Brain microvascular endothelial cell (primary cell): Measurements from ENCODE around the gene C19orf38.

Experiments used
- DNase-seq: peaks from one replicate; pipeline ENCODE4 v3.0.0-alpha.2; 2020
- H3K27ac ChIP-seq: fragments of 250-450 bp; sonication (Bioruptor Pico); 2 replicates; pipeline ENCODE4 v1.5.1; 2020; ENCODE audit warnings: mild to moderate bottlenecking, moderate library complexity
- H3K27me3 ChIP-seq: fragments of 250-450 bp; sonication (Bioruptor Pico); replicated peaks from 2 replicates; pipeline ENCODE4 v1.5.1; 2020; ENCODE audit warnings: mild to moderate bottlenecking
- H3K36me3 ChIP-seq: fragments of 250-450 bp; sonication (Bioruptor Pico); replicated peaks from 2 replicates; pipeline ENCODE4 v1.5.1; 2020; ENCODE audit warnings: mild to moderate bottlenecking
- H3K4me3 ChIP-seq: 2 replicates; pipeline ENCODE4 v1.5.1; 2011; ENCODE audit warnings: low read depth, mild to moderate bottlenecking, control low read depth, low read length, moderate library complexity
- CTCF ChIP-seq: IDR thresholded peaks from 2 replicates; pipeline ENCODE4 v1.5.1; 2011; ENCODE audit warnings: low read depth, mild to moderate bottlenecking, moderate library complexity, low read length, control low read depth, inconsistent platforms; ENCODE audit errors: missing control alignments
- in situ Hi-C: cut with HindIII; loops from 2 replicates; pipeline ENCODE4 v1.10.0; 2017; ENCODE audit warnings: low sequenced_read_pairs, low pct_ligation_motif_present

The C19orf38 gene

GRCh38 chr19:10812902-10813404 lies 35.3 kb upstream of the C19orf38 start:
- H3K4me3 ChIP-seq, result no peak overlapping the region
- in situ Hi-C loops, result no loop called here
- peak overlapping the region; percentile 74 for H3K27ac ChIP-seq
- H3K27me3 ChIP-seq, result no peaks in the 10 kb centered on the region
- TF ChIP-seq CTCF, result peak; percentile 27
- H3K36me3 ChIP-seq, result peaks cover 53% of the 10 kb centered on the region
- peak; percentile 93 for DNase-seq

GRCh38 chr19:10815007-10815536 lies 33.1 kb upstream of the C19orf38 start:
- TF ChIP-seq CTCF, result no peak
- Histone ChIP-seq H3K27ac (no peak overlapping the region), H3K27me3 (no peaks in the 10 kb centered on the region), H3K4me3 (no peak overlapping the region), H3K36me3 (peaks cover 41% of the 10 kb centered on the region)
- in situ Hi-C loops, result no loop called here
- no peak for DNase-seq

GRCh38 chr19:10815969-10816644 lies 32.1 kb upstream of the C19orf38 start:
- Histone ChIP-seq H3K27me3 (no peaks in the 10 kb centered on the region), H3K27ac (peak overlapping the region; percentile 88), H3K36me3 (peaks cover 31% of the 10 kb centered on the region), H3K4me3 (peak overlapping the region; percentile 60)
- TF ChIP-seq CTCF, result no peak
- in situ Hi-C loops, result no loop called here
- no peak for DNase-seq

GRCh38 chr19:10816691-10817090 lies 31.5 kb upstream of the C19orf38 start:
- in situ Hi-C loops, result no loop called here
- no peak for DNase-seq

DNA sequence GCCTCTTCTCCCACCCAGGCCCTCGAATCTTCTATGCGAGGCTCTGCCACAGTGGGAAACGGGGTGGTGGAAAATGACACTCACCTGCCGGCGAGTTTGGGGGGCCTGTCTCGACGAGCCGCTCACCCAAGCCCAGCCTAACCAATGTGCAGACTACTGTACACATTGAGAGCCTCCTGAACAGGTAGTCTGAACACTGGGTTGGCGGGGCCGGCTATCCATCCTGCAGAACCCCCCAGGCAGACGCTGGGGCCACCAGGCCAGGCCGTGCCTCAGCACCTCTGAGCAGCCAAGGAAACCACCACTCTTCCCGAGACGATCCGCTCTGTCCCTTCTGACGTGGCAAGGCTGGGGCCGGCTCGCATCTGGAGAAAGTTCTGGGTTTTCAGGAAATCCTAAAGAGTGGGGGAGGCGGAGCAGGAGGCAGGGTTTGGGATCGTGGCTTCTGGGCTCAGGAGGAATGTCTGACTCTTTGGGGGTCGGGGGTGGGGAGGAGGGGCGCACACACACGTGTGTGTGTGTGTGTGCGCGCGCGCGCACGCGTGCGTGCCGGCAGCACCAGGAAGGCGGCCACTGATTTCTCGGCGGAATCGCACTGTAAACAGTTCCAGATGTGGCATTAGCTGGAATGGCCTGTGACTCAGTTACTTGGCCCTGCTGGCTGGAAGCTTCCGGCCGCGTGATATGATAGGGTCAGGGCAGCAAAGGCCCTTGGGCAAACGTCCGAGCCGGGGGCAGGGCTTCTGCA lies 30.8 kb upstream of the C19orf38 start:
- DNase-seq, result peak; percentile 91
- in situ Hi-C loops, result no loop called here
- Histone ChIP-seq H3K4me3 (peak overlapping the region; percentile 60), H3K27me3 (no peaks in the 10 kb centered on the region), H3K36me3 (peaks cover 23% of the 10 kb centered on the region), H3K27ac (peak overlapping the region; percentile 88)
- no peak for TF ChIP-seq CTCF

More at GRCh38 chr19:10816691-10817090, 31.5 kb upstream of the C19orf38 start:
- no peak for TF ChIP-seq CTCF
- H3K27ac ChIP-seq, result peak overlapping the region; percentile 88
- H3K4me3 ChIP-seq, result peak overlapping the region; percentile 60
- peaks cover 28% of the 10 kb centered on the region for H3K36me3 ChIP-seq
- no peaks in the 10 kb centered on the region for H3K27me3 ChIP-seq
